ENCODE data around the gene ZNF70. TPM values are rescaled to one million over a fixed set of nuclear protein-coding genes. Genes with fewer than 3 reads are reported as not detected.
A peak's percentile ranks its signal among the peaks of the same experiment; 100 is the strongest.

The ZNF70 gene
- total RNA-seq, 2 experiments from 2014 or later: 1.2 to 1.3 TPM

GRCh38 chr22:23767303-23767672, 16.4 kb upstream of the ZNF70 start:
- H3K36me3 Mint-ChIP-seq: peaks cover 5% of the 10 kb centered on the region
- H3K4me1 Mint-ChIP-seq (ENCODE audit: low read depth): peaks cover 42% of the 10 kb centered on the region
- intact Hi-C loops (cut with micrococcal nuclease): loop anchor here (10.0 kb wide), 1 partner anchor 62 kb away; no protein-coding TSS in a partner anchor

DNA sequence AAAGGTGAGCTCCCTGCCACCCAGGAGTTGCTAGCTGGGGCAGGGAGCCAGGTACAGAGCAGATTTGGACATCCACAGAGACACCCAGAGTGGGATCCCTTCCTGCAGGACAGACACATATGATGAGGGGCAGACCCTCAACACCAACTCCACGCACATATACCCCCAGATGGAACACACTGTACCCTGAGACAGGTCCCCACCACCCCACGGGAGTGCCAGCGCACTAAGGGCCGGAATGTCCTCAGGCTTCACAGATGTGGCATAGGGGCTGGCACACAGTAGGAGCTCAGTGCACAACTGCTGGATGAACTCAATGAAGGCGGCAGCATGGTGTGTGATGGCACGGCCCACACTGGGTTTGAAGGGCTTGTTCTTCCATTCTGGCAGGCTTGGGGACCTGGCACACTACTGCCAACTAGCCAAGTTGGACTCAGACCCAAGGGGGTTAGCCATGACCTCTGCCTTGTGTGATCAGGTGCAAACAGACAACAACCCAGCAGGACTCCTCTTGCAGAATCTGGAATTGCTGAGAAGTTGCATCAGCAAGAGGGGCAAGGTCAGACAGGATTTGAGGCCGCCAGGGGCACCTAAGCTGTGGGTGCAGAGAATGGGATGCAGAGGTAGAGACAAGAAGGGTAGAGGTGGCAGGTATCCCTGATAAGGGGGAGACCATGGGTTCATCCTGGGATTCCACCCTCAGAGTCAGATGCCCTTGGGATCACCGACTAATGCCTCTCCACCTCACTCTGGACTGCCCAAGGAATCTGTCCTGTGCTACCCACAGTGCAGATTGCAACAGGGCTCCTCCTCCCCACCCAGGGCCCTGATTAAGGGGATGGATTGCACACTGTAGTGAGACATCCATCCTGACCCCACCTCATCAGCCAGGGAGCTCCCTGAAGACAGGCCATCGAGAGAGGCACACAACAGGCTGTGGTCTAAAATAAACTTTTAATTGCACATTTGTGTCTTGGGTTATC, 14.3 kb upstream of the ZNF70 start:
- Mint-ChIP-seq H3K27ac (no peak overlapping the region), H3K4me1 (ENCODE audit: low read depth) (peaks cover 34% of the 10 kb centered on the region), H3K27me3 (no peaks in the 10 kb centered on the region), H3K9me3 (no peaks in the 10 kb centered on the region), H3K36me3 (peaks cover 5% of the 10 kb centered on the region), H3K4me3 (peak overlapping the region; percentile 29)
- no peak for DNase-seq
- intact Hi-C loops (cut with micrococcal nuclease): loop anchor here (10.0 kb wide), 1 partner anchor 60 kb away; no protein-coding TSS in a partner anchor
- ChIA-PET POLR2A (no interaction called here), CTCF (no interaction called here)

More at GRCh38 chr22:23767303-23767672, 16.4 kb upstream of the ZNF70 start:
- CTCF ChIA-PET: interaction anchor here (0.6 to 2.9 kb wide), 4 partner anchors 11 to 127 kb away, joined by 3 to 12 read pairs (median 4); partner anchors contain the start of gene MIF
- POLR2A ChIA-PET: interaction anchor here (0.8 to 1.4 kb wide), 6 partner anchors 11 to 83 kb away, joined by 3 to 8 read pairs (median 4); no protein-coding TSS in a partner anchor
- Mint-ChIP-seq H3K27me3 (no peaks in the 10 kb centered on the region), H3K9me3 (no peaks in the 10 kb centered on the region), H3K4me3 (peak overlapping the region; percentile 76), H3K27ac (peak overlapping the region; percentile 42)
- DNase-seq: no peak

GRCh38 chr22:23763954-23764353, 13.0 kb upstream of the ZNF70 start:
- CTCF ChIA-PET: no interaction called here
- H3K36me3 Mint-ChIP-seq: peaks cover 5% of the 10 kb centered on the region
- no peaks in the 10 kb centered on the region for H3K9me3 Mint-ChIP-seq
- POLR2A ChIA-PET: no interaction called here
- H3K4me1 Mint-ChIP-seq (ENCODE audit: low read depth): peaks cover 34% of the 10 kb centered on the region
- peak overlapping the region; percentile 42 for H3K4me3 Mint-ChIP-seq
- peak overlapping the region; percentile 24 for H3K27ac Mint-ChIP-seq
- intact Hi-C loops (cut with micrococcal nuclease): loop anchor here (10.0 kb wide), 1 partner anchor 59 kb away; no protein-coding TSS in a partner anchor
- DNase-seq: no peak
- H3K27me3 Mint-ChIP-seq: no peaks in the 10 kb centered on the region

DNA sequence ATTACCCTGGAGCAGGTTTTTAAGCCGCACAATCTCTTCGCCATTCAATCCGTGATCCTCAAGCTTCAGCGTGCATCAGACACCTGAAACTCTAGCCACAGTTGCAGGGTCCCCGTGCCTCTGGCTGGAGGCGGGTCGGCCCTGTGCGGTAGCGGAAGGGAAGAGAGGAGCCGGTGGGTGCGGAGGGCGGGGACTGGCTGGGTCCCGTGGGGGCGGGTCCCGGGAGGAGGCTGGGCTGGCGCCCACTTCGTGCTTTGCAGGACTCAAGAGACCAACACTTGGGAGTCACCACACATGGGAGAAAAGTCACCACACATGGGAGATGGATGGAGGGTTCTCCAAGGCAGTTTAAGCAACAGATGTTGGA, 12.7 kb upstream of the ZNF70 start:
- no peaks in the 10 kb centered on the region for H3K9me3 Mint-ChIP-seq
- CTCF ChIA-PET: no interaction called here
- peaks cover 5% of the 10 kb centered on the region for H3K36me3 Mint-ChIP-seq
- DNase-seq: peak; percentile 64
- peaks cover 34% of the 10 kb centered on the region for H3K4me1 Mint-ChIP-seq (ENCODE audit: low read depth)
- intact Hi-C loops (cut with micrococcal nuclease): loop anchor here (10.0 kb wide), 1 partner anchor 59 kb away; no protein-coding TSS in a partner anchor
- H3K27ac Mint-ChIP-seq: peak overlapping the region; percentile 24
- H3K4me3 Mint-ChIP-seq: peak overlapping the region; percentile 42
- POLR2A ChIA-PET: no interaction called here
- no peaks in the 10 kb centered on the region for H3K27me3 Mint-ChIP-seq

GRCh38 chr22:23762842-23763578, 12.1 kb upstream of the ZNF70 start, which contains the start of gene C22orf15:
Gene C22orf15 (plus strand): TSS chr22:23762990. CDS start chr22:23763307, 317 bp downstream.
- CTCF ChIA-PET: no interaction called here
- Mint-ChIP-seq H3K27ac (peak within 1 kb of the TSS; percentile 24), H3K4me3 (peak within 1 kb of the TSS; percentile 42), H3K27me3 (no peaks in the 10 kb centered on the region), H3K36me3 (peaks cover 5% of the 10 kb centered on the region), H3K9me3 (no peaks in the 10 kb centered on the region), H3K4me1 (ENCODE audit: low read depth) (peaks cover 34% of the 10 kb centered on the region)
- intact Hi-C loops (cut with micrococcal nuclease): loop anchor here (10.0 kb wide), 1 partner anchor 58 kb away; no protein-coding TSS in a partner anchor
- peak; percentile 25 for DNase-seq
- POLR2A ChIA-PET: interaction anchor here (0.6 kb wide), 1 partner anchor 29 kb away, joined by 4 read pairs; no protein-coding TSS in a partner anchor

- ChIA-PET POLR2A (interaction anchor here (0.7 kb wide), 1 partner anchor 29 kb away, joined by 4 read pairs; no protein-coding TSS in a partner anchor), CTCF (interaction anchor here (1.0 kb wide), 1 partner anchor 90 kb away, joined by 5 read pairs; no protein-coding TSS in a partner anchor)
- no peak for DNase-seq
- intact Hi-C loops (cut with micrococcal nuclease): loop anchor here (10.0 kb wide), 1 partner anchor 55 kb away; no protein-coding TSS in a partner anchor
- Mint-ChIP-seq H3K36me3 (no peaks in the 10 kb centered on the region), H3K4me1 (ENCODE audit: low read depth) (peaks cover 21% of the 10 kb centered on the region), H3K9me3 (no peaks in the 10 kb centered on the region), H3K4me3 (no peak overlapping the region), H3K27ac (no peak overlapping the region), H3K27me3 (no peaks in the 10 kb centered on the region)
Measured at GRCh38 chr22:23760056-23760455, 9.1 kb upstream of the ZNF70 start.

- H3K27ac Mint-ChIP-seq: no peak overlapping the region
- H3K4me1 Mint-ChIP-seq (ENCODE audit: low read depth): peaks cover 19% of the 10 kb centered on the region
- no peaks in the 10 kb centered on the region for H3K27me3 Mint-ChIP-seq
- no peak overlapping the region for H3K4me3 Mint-ChIP-seq
- ChIA-PET POLR2A (interaction anchor here (0.7 to 0.9 kb wide), 3 partner anchors 9 to 30 kb away, joined by 4 read pairs; partner anchors contain the start of gene ZNF70), CTCF (interaction anchor here (1.0 kb wide), 1 partner anchor 90 kb away, joined by 5 read pairs; no protein-coding TSS in a partner anchor)
- no peak for DNase-seq
- H3K9me3 Mint-ChIP-seq: no peaks in the 10 kb centered on the region
- no peaks in the 10 kb centered on the region for H3K36me3 Mint-ChIP-seq
- intact Hi-C loops (cut with micrococcal nuclease): no loop called here
Measured at GRCh38 chr22:23759566-23759965, 8.7 kb upstream of the ZNF70 start.

DNA sequence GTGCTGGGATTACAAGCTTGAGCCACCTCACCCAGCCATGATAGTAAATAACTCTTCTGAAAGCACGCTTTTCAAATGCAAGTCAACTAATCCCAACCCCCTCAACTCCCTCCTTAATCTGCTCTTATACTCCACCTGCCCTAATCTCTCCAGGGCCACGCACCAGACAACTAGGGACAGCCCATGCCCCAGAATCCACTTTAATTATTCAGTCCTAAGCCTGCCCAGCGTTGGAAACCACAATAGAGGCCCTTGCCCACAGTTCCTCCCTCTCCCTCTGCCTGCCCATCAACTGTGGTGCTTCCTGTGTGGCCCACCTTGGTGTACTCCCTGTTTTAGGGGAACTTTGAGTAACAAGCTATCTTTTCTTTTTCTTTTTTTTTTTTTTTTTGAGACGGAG, 6.0 kb upstream of the ZNF70 start:
- no peaks in the 10 kb centered on the region for H3K4me1 Mint-ChIP-seq (ENCODE audit: low read depth)
- H3K9me3 Mint-ChIP-seq: no peaks in the 10 kb centered on the region
- H3K4me3 Mint-ChIP-seq: no peak overlapping the region
- no peaks in the 10 kb centered on the region for H3K27me3 Mint-ChIP-seq
- ChIA-PET POLR2A (no interaction called here), CTCF (interaction anchor here (0.8 kb wide), 1 partner anchor 464 kb away, joined by 3 read pairs; no protein-coding TSS in a partner anchor)
- no peak for DNase-seq
- no peak overlapping the region for H3K27ac Mint-ChIP-seq
- intact Hi-C loops (cut with micrococcal nuclease): no loop called here
- no peaks in the 10 kb centered on the region for H3K36me3 Mint-ChIP-seq

DNA sequence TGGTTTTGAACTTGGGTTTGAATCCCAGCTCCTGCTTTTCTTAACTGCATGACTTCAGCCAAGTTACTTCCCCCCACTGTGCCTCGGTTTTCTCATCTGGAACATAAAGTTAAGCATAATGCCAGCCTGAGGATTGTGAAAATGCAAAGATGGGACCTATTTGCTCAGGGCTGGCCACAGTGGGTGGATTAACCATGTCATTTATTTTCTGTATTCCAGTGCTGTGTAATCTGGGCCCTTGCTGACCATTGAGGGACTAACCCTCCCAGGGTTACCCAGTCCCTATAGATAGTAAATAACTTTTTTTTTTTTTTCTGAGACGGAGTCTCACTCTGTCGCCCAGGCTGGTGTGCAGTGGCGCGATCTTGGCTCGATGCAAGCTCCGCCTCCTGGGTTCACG, 4.8 kb upstream of the ZNF70 start:
- Mint-ChIP-seq H3K4me1 (ENCODE audit: low read depth) (peaks cover 3% of the 10 kb centered on the region), H3K9me3 (no peaks in the 10 kb centered on the region), H3K27ac (no peak overlapping the region), H3K27me3 (no peaks in the 10 kb centered on the region), H3K36me3 (no peaks in the 10 kb centered on the region), H3K4me3 (no peak overlapping the region)
- ChIA-PET POLR2A (no interaction called here), CTCF (interaction anchor here (1.1 to 1.2 kb wide), 2 partner anchors 11 to 94 kb away, joined by 3 to 5 read pairs; no protein-coding TSS in a partner anchor)
- intact Hi-C loops (cut with micrococcal nuclease): no loop called here
- DNase-seq: no peak

DNA sequence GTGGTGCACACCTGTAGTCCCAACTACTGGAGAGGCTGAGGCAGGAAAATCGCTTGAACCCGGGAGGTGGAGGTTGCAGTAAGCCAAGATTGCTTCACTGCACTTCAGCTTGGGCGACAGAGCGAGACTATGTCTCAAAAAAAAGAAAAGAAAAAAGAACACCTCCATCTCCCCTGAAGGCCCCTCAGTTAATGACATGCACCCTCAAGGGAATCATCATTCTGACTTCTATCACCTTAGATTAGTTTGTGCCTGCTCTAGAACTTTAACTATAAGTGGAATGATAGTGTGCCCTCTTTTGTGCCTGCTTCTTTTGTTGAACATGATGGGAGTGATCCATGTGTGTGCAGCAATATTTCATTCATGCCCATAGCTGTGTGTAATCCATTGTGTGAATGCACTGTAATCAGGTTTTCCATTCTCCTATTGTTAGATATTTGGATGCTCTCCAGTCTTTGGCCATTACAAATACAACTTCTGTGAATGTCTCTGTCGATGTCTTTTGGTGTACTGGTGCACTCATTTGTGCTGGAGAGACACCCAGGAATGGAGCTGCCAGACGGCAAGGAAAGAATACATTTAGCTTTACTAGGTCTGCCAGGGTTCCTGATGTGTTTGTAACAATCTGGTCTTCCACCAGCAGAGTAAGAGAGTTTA, 4.2 kb upstream of the ZNF70 start:
- Mint-ChIP-seq H3K4me1 (ENCODE audit: low read depth) (peaks cover 8% of the 10 kb centered on the region), H3K36me3 (no peaks in the 10 kb centered on the region), H3K27ac (no peak overlapping the region), H3K9me3 (no peaks in the 10 kb centered on the region), H3K27me3 (no peaks in the 10 kb centered on the region), H3K4me3 (no peak overlapping the region)
- ChIA-PET CTCF (interaction anchor here (1.1 to 1.2 kb wide), 2 partner anchors 11 to 95 kb away, joined by 3 to 5 read pairs; no protein-coding TSS in a partner anchor), POLR2A (no interaction called here)
- intact Hi-C loops (cut with micrococcal nuclease): no loop called here
- DNase-seq: no peak

- no peak within 1 kb of the TSS for H3K4me3 Mint-ChIP-seq
- no peak within 1 kb of the TSS for H3K27ac Mint-ChIP-seq
- ChIA-PET POLR2A (no interaction called here), CTCF (interaction anchor here (1.2 to 1.7 kb wide), 2 partner anchors 12 to 15 kb away, joined by 3 to 5 read pairs; no protein-coding TSS in a partner anchor)
- no peaks in the 10 kb centered on the region for H3K36me3 Mint-ChIP-seq
- no peak for DNase-seq
- peaks cover 12% of the 10 kb centered on the region for H3K4me1 Mint-ChIP-seq (ENCODE audit: low read depth)
- no peaks in the 10 kb centered on the region for H3K9me3 Mint-ChIP-seq
- no peaks in the 10 kb centered on the region for H3K27me3 Mint-ChIP-seq
- intact Hi-C loops (cut with micrococcal nuclease): no loop called here
Measured at GRCh38 chr22:23754220-23754919, 3.5 kb upstream of the ZNF70 start, which contains the start of gene VPREB3. Gene VPREB3 (minus strand): TSS chr22:23754425. CDS start chr22:23754363, 62 bp downstream.
